NOMO-1 treated with DMSO at 0.1 percent for 48 hours (cell line): ENCODE results near the gene CD6.

ENCODE experiments used
- DNase-seq: peaks from one replicate; lab custom pipeline; 2025; ENCODE audit not compliant: unreplicated experiment; lab: John Stamatoyannopoulos, UW

The CD6 gene

GRCh38 chr11:60971520-60971919 is at the start of gene CD6:
Gene CD6, plus strand, starts transcription at chr11:60971680. Its CDS starts 186 bp downstream, at chr11:60971866.
- DNase-seq = no peak

- DNase-seq = no peak
Measured at GRCh38 chr11:60921777-60922335, 49.6 kb upstream of the CD6 start.

- no peak for DNase-seq
Measured at GRCh38 chr11:60922906-60923305, 48.6 kb upstream of the CD6 start.

- no peak for DNase-seq
Measured at GRCh38 chr11:60923326-60923725, 48.2 kb upstream of the CD6 start.

- no peak for DNase-seq
Measured at GRCh38 chr11:60923800-60924109, 47.7 kb upstream of the CD6 start.

GRCh38 chr11:60924110-60924905 is 47.2 kb upstream of the CD6 start, which contains the start of gene TMEM132A:
Gene TMEM132A, plus strand, starts transcription at chr11:60924460. Its CDS starts 174 bp downstream, at chr11:60924634.
- DNase-seq = no peak

- DNase-seq = no peak
Measured at GRCh38 chr11:60924906-60925853, 46.3 kb upstream of the CD6 start.

- DNase-seq = no peak
Measured at GRCh38 chr11:60925868-60926267, 45.6 kb upstream of the CD6 start.

- no peak for DNase-seq
Measured at GRCh38 chr11:60926500-60926899, 45.0 kb upstream of the CD6 start.

- no peak for DNase-seq
Measured at GRCh38 chr11:60927061-60927592, 44.4 kb upstream of the CD6 start.

- no peak for DNase-seq
Measured at GRCh38 chr11:60927600-60927999, 43.9 kb upstream of the CD6 start.

- no peak for DNase-seq
Measured at GRCh38 chr11:60928563-60929001, 42.9 kb upstream of the CD6 start.

- no peak for DNase-seq
Measured at GRCh38 chr11:60929764-60930163, 41.7 kb upstream of the CD6 start.

GRCh38 chr11:60930394-60930793 is 41.1 kb upstream of the CD6 start:
- DNase-seq = no peak

- no peak for DNase-seq
Measured at GRCh38 chr11:60931917-60932316, 39.6 kb upstream of the CD6 start.

- DNase-seq = no peak
Measured at GRCh38 chr11:60932605-60933356, 38.7 kb upstream of the CD6 start.

- no peak for DNase-seq
Measured at GRCh38 chr11:60933416-60934123, 37.9 kb upstream of the CD6 start.

- DNase-seq = no peak
Measured at GRCh38 chr11:60934124-60934789, 37.2 kb upstream of the CD6 start.

GRCh38 chr11:60934790-60935605 is 36.5 kb upstream of the CD6 start:
- DNase-seq = no peak
